ENCODE data around the gene BPGM. TPM values are rescaled to one million over a fixed set of nuclear protein-coding genes. Genes with fewer than 3 reads are reported as not detected.

The BPGM gene
- total and polyA plus RNA-seq, 5 donors from 2014 or later = 14.8 to 30.2 (median 27.0) TPM

DNA sequence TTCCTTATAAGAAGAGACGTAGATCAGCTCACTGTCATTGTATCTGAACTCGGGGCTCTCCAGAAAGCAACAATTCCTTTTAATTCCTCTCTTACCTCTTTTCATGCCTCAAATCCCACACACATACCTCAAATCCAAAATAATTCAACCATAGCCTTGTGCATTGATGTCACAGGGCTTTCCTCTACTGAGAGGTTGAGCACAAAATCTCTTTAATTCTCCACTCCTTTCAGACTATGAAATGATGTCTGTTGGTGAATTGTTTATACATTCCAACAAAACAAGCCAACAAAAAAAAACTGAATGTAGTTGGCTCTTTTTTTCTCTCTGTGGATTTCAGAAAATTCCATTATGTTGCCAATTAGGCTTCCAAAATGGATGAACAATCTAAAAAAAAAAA lies 53.2 kb downstream of the BPGM start:
- Histone ChIP-seq H3K27ac (ENCODE audit: insufficient read depth, low read length, poor library complexity, severe bottlenecking) (no peak overlapping the region), H3K9me3 (ENCODE audit: control insufficient read depth in 2 of 2, low read length in 2 of 2) (no peaks in the 10 kb centered on the region), H3K4me1 (ENCODE audit: control insufficient read depth, insufficient read depth, low read length, poor library complexity, severe bottlenecking) (no peaks in the 10 kb centered on the region), H3K27me3 (ENCODE audit: control insufficient read depth, insufficient read depth, low read length) (no peaks in the 10 kb centered on the region), H3K36me3 (ENCODE audit: control insufficient read depth, insufficient read depth, low read length) (no peaks in the 10 kb centered on the region), H3K4me3 (ENCODE audit: low read depth, low read length) (no peak overlapping the region)
- Mint-ChIP-seq H3K27me3 (peaks cover 5% of the 10 kb centered on the region), H3K27ac (no peak overlapping the region), H3K4me1 (no peaks in the 10 kb centered on the region), H3K4me3 (no peak overlapping the region), H3K9me3 (no peaks in the 10 kb centered on the region), H3K36me3 (no peaks in the 10 kb centered on the region)
- ATAC-seq (ENCODE audit: low read depth in 2 of 2) (no peak), DNase-seq (no peak)

GRCh38 chr7:134701272-134701671 lies 54.6 kb downstream of the BPGM start:
- H3K9me3 ChIP-seq (ENCODE audit: control insufficient read depth in 2 of 2, low read length in 2 of 2) = no peaks in the 10 kb centered on the region
- Mint-ChIP-seq H3K27me3 (peaks cover 5% of the 10 kb centered on the region), H3K27ac (no peak overlapping the region), H3K4me3 (no peak overlapping the region), H3K4me1 (no peaks in the 10 kb centered on the region), H3K9me3 (no peaks in the 10 kb centered on the region), H3K36me3 (no peaks in the 10 kb centered on the region)
- ATAC-seq (ENCODE audit: low read depth in 2 of 2) (peak in 1 of 2 donors; percentile 28), DNase-seq (peak in 2 of 3 donors; percentile 12 to 54)
- no peaks in the 10 kb centered on the region for H3K4me1 ChIP-seq (ENCODE audit: control insufficient read depth, insufficient read depth, low read length, poor library complexity, severe bottlenecking)
- no peaks in the 10 kb centered on the region for H3K27me3 ChIP-seq (ENCODE audit: control insufficient read depth, insufficient read depth, low read length)
- no peaks in the 10 kb centered on the region for H3K36me3 ChIP-seq (ENCODE audit: control insufficient read depth, insufficient read depth, low read length)
- H3K27ac ChIP-seq (ENCODE audit: insufficient read depth, low read length, poor library complexity, severe bottlenecking) = no peak overlapping the region
- H3K4me3 ChIP-seq (ENCODE audit: low read depth, low read length) = no peak overlapping the region

GRCh38 chr7:134702366-134703240 lies 56.0 kb downstream of the BPGM start:
- Mint-ChIP-seq H3K27me3 (peaks cover 5% of the 10 kb centered on the region), H3K36me3 (no peaks in the 10 kb centered on the region), H3K9me3 (no peaks in the 10 kb centered on the region), H3K27ac (peak overlapping the region in 1 of 3 donors; percentile 44), H3K4me1 (no peaks in the 10 kb centered on the region), H3K4me3 (no peak overlapping the region)
- Histone ChIP-seq H3K4me1 (ENCODE audit: control insufficient read depth, insufficient read depth, low read length, poor library complexity, severe bottlenecking) (no peaks in the 10 kb centered on the region), H3K36me3 (ENCODE audit: control insufficient read depth, insufficient read depth, low read length) (no peaks in the 10 kb centered on the region), H3K27ac (ENCODE audit: insufficient read depth, low read length, poor library complexity, severe bottlenecking) (no peak overlapping the region), H3K27me3 (ENCODE audit: control insufficient read depth, insufficient read depth, low read length) (no peaks in the 10 kb centered on the region), H3K4me3 (ENCODE audit: low read depth, low read length) (no peak overlapping the region), H3K9me3 (ENCODE audit: control insufficient read depth in 2 of 2, low read length in 2 of 2) (no peaks in the 10 kb centered on the region)
- DNase-seq = no peak
- no peak for ATAC-seq (ENCODE audit: low read depth in 2 of 2)

DNA sequence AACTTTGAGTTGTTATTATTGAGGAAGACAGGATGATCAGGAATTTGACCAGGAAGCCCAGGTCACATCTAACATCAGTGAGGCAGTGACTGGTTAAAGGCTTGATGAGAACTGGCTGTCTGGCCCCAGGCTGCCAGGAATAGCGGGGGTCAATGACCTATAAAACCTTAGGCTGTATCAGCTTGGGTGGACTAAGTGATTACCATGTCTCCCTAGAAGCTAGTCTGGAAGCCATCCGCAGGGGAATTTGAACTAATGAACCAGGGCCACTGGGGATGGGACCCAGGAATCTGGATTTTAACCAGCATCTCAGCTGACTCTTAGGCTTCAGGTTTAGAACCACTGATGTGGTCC lies 56.6 kb downstream of the BPGM start:
- no peak overlapping the region for H3K4me3 ChIP-seq (ENCODE audit: low read depth, low read length)
- no peaks in the 10 kb centered on the region for H3K9me3 ChIP-seq (ENCODE audit: control insufficient read depth in 2 of 2, low read length in 2 of 2)
- Mint-ChIP-seq H3K4me1 (no peaks in the 10 kb centered on the region), H3K4me3 (no peak overlapping the region), H3K9me3 (no peaks in the 10 kb centered on the region), H3K36me3 (no peaks in the 10 kb centered on the region), H3K27ac (peak overlapping the region in 1 of 3 donors; percentile 44), H3K27me3 (peaks cover 5% of the 10 kb centered on the region)
- no peak for ATAC-seq (ENCODE audit: low read depth in 2 of 2)
- H3K36me3 ChIP-seq (ENCODE audit: control insufficient read depth, insufficient read depth, low read length) = no peaks in the 10 kb centered on the region
- DNase-seq = no peak
- H3K4me1 ChIP-seq (ENCODE audit: control insufficient read depth, insufficient read depth, low read length, poor library complexity, severe bottlenecking) = no peaks in the 10 kb centered on the region
- H3K27ac ChIP-seq (ENCODE audit: insufficient read depth, low read length, poor library complexity, severe bottlenecking) = no peak overlapping the region
- H3K27me3 ChIP-seq (ENCODE audit: control insufficient read depth, insufficient read depth, low read length) = no peaks in the 10 kb centered on the region

- no peak overlapping the region for H3K4me3 Mint-ChIP-seq
- H3K27me3 Mint-ChIP-seq = peaks cover 5% of the 10 kb centered on the region
- H3K4me1 Mint-ChIP-seq = no peaks in the 10 kb centered on the region
Measured at GRCh38 chr7:134703782-134704181, 57.1 kb downstream of the BPGM start.

DNA sequence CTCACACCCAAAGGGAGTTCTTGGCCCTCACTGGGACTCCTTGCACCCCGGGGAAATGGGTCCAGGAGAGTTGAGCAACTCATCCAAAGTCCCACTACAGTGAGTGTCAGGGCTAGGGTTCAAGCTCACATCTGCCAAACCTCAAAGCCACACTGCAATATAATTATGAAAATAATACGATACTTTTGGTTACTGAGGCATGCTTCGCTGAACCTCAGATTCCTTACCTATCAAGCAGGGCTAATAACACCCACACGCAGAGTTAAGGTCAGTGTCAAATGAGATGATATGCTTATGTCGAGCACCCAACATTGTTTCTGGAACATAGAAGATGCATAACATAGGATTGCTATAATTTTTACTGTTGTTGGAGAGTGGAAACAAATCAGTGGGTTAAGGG lies 58.2 kb downstream of the BPGM start:
- no peak for ATAC-seq (ENCODE audit: low read depth in 2 of 2)
- Histone ChIP-seq H3K4me3 (ENCODE audit: low read depth, low read length) (no peak overlapping the region), H3K9me3 (ENCODE audit: control insufficient read depth in 2 of 2, low read length in 2 of 2) (no peaks in the 10 kb centered on the region), H3K27me3 (ENCODE audit: control insufficient read depth, insufficient read depth, low read length) (no peaks in the 10 kb centered on the region), H3K36me3 (ENCODE audit: control insufficient read depth, insufficient read depth, low read length) (no peaks in the 10 kb centered on the region), H3K27ac (ENCODE audit: insufficient read depth, low read length, poor library complexity, severe bottlenecking) (no peak overlapping the region), H3K4me1 (ENCODE audit: control insufficient read depth, insufficient read depth, low read length, poor library complexity, severe bottlenecking) (no peaks in the 10 kb centered on the region)
- Mint-ChIP-seq H3K9me3 (no peaks in the 10 kb centered on the region), H3K4me3 (no peak overlapping the region), H3K4me1 (peaks cover 0 to 2% (median 0%) of the 10 kb centered on the region in 4 donors), H3K27me3 (peaks cover 5% of the 10 kb centered on the region), H3K36me3 (no peaks in the 10 kb centered on the region), H3K27ac (no peak overlapping the region)
- DNase-seq = no peak

More at GRCh38 chr7:134703782-134704181, 57.1 kb downstream of the BPGM start:
- no peaks in the 10 kb centered on the region for H3K27me3 ChIP-seq (ENCODE audit: control insufficient read depth, insufficient read depth, low read length)
- H3K4me1 ChIP-seq (ENCODE audit: control insufficient read depth, insufficient read depth, low read length, poor library complexity, severe bottlenecking) = no peaks in the 10 kb centered on the region
- H3K36me3 ChIP-seq (ENCODE audit: control insufficient read depth, insufficient read depth, low read length) = no peaks in the 10 kb centered on the region
- ATAC-seq (ENCODE audit: low read depth in 2 of 2) (no peak), DNase-seq (peak in 1 of 3 donors; percentile 35)
- H3K9me3 ChIP-seq (ENCODE audit: control insufficient read depth in 2 of 2, low read length in 2 of 2) = no peaks in the 10 kb centered on the region
- H3K4me3 ChIP-seq (ENCODE audit: low read depth, low read length) = no peak overlapping the region
- no peak overlapping the region for H3K27ac ChIP-seq (ENCODE audit: insufficient read depth, low read length, poor library complexity, severe bottlenecking)
- Mint-ChIP-seq H3K9me3 (no peaks in the 10 kb centered on the region), H3K27ac (no peak overlapping the region), H3K36me3 (no peaks in the 10 kb centered on the region)

GRCh38 chr7:134705716-134706115 lies 59.1 kb downstream of the BPGM start:
- Histone ChIP-seq H3K27ac (ENCODE audit: insufficient read depth, low read length, poor library complexity, severe bottlenecking) (no peak overlapping the region), H3K4me3 (ENCODE audit: low read depth, low read length) (no peak overlapping the region), H3K36me3 (ENCODE audit: control insufficient read depth, insufficient read depth, low read length) (no peaks in the 10 kb centered on the region), H3K9me3 (ENCODE audit: control insufficient read depth in 2 of 2, low read length in 2 of 2) (no peaks in the 10 kb centered on the region), H3K4me1 (ENCODE audit: control insufficient read depth, insufficient read depth, low read length, poor library complexity, severe bottlenecking) (peaks cover 4% of the 10 kb centered on the region), H3K27me3 (ENCODE audit: control insufficient read depth, insufficient read depth, low read length) (no peaks in the 10 kb centered on the region)
- no peak for DNase-seq
- H3K9me3 Mint-ChIP-seq = no peaks in the 10 kb centered on the region
- H3K4me3 Mint-ChIP-seq = no peak overlapping the region
- H3K4me1 Mint-ChIP-seq = peaks cover 0 to 7% (median 5%) of the 10 kb centered on the region in 4 donors
- H3K27ac Mint-ChIP-seq = no peak overlapping the region
- no peak for ATAC-seq (ENCODE audit: low read depth in 2 of 2)
- peaks cover 5% of the 10 kb centered on the region for H3K27me3 Mint-ChIP-seq
- no peaks in the 10 kb centered on the region for H3K36me3 Mint-ChIP-seq

GRCh38 chr7:134706468-134706867 lies 59.8 kb downstream of the BPGM start:
- H3K9me3 Mint-ChIP-seq = no peaks in the 10 kb centered on the region
- no peaks in the 10 kb centered on the region for H3K36me3 Mint-ChIP-seq
- DNase-seq (no peak), ATAC-seq (ENCODE audit: low read depth in 2 of 2) (no peak)
- Histone ChIP-seq H3K9me3 (ENCODE audit: control insufficient read depth in 2 of 2, low read length in 2 of 2) (no peaks in the 10 kb centered on the region), H3K36me3 (ENCODE audit: control insufficient read depth, insufficient read depth, low read length) (no peaks in the 10 kb centered on the region), H3K27ac (ENCODE audit: insufficient read depth, low read length, poor library complexity, severe bottlenecking) (no peak overlapping the region), H3K27me3 (ENCODE audit: control insufficient read depth, insufficient read depth, low read length) (no peaks in the 10 kb centered on the region), H3K4me1 (ENCODE audit: control insufficient read depth, insufficient read depth, low read length, poor library complexity, severe bottlenecking) (peaks cover 10% of the 10 kb centered on the region), H3K4me3 (ENCODE audit: low read depth, low read length) (no peak overlapping the region)
- H3K4me1 Mint-ChIP-seq = peaks cover 0 to 15% (median 12%) of the 10 kb centered on the region in 4 donors
- no peak overlapping the region for H3K27ac Mint-ChIP-seq
- H3K4me3 Mint-ChIP-seq = no peak overlapping the region
- peaks cover 5% of the 10 kb centered on the region for H3K27me3 Mint-ChIP-seq

Measured in CD4-positive, CD25-positive, alpha-beta regulatory T cell (primary cell).